ENCODE measurements around the gene CD200R1.

CD200R1 gene

GRCh38 chr3:112900113-112900512 lies 74.8 kb downstream of the CD200R1 start:
- Histone ChIP-seq H3K27me3 (ENCODE audit: insufficient read depth, poor library complexity, severe bottlenecking) (no peaks in the 10 kb centered on the region), H3K4me3 (replicated peaks; ENCODE audit: insufficient read depth, low read length) (no peak overlapping the region), H3K27ac (replicated peaks) (no peak overlapping the region)
- no peak for DNase-seq (ENCODE audit: low read depth in 1 of 2, low spot score in 1 of 2)
- no peak for TF ChIP-seq SPI1 (IDR thresholded peaks at IDR 0.05; ENCODE audit: borderline replicate concordance, low read depth)
- no peak for TF ChIP-seq CTCF (IDR thresholded peaks at IDR 0.05; ENCODE audit: insufficient read depth, low read length)

- no peaks in the 10 kb centered on the region for H3K27me3 ChIP-seq (ENCODE audit: insufficient read depth, poor library complexity, severe bottlenecking)
- no peak overlapping the region for H3K27ac ChIP-seq (replicated peaks)
- TF ChIP-seq POLR2AphosphoS5 (IDR thresholded peaks at IDR 0.05; ENCODE audit: low read depth) = no peak
- no peak for TF ChIP-seq REST (IDR thresholded peaks at IDR 0.05; ENCODE audit: insufficient replicate concordance, low read depth)
- no peak for TF ChIP-seq CTCF (IDR thresholded peaks at IDR 0.05; ENCODE audit: insufficient read depth, low read length)
- TF ChIP-seq SPI1 (IDR thresholded peaks at IDR 0.05; ENCODE audit: borderline replicate concordance, low read depth) = no peak
- TF ChIP-seq GABPA (IDR thresholded peaks at IDR 0.05; ENCODE audit: low read depth) = no peak
- H3K4me3 ChIP-seq (replicated peaks; ENCODE audit: insufficient read depth, low read length) = no peak overlapping the region
- no peak for DNase-seq (ENCODE audit: low read depth in 1 of 2, low spot score in 1 of 2)
Observed at GRCh38 chr3:112897791-112898190, 77.1 kb downstream of the CD200R1 start.

GRCh38 chr3:112894258-112894657 lies 80.6 kb downstream of the CD200R1 start:
- no peak overlapping the region for H3K27ac ChIP-seq (replicated peaks)
- no peak overlapping the region for H3K4me3 ChIP-seq (replicated peaks; ENCODE audit: insufficient read depth, low read length)
- TF ChIP-seq REST (IDR thresholded peaks at IDR 0.05; ENCODE audit: insufficient replicate concordance, low read depth) (no peak), SPI1 (IDR thresholded peaks at IDR 0.05; ENCODE audit: borderline replicate concordance, low read depth) (no peak), GABPA (IDR thresholded peaks at IDR 0.05; ENCODE audit: low read depth) (no peak), POLR2AphosphoS5 (IDR thresholded peaks at IDR 0.05; ENCODE audit: low read depth) (no peak), CTCF (IDR thresholded peaks at IDR 0.05; ENCODE audit: insufficient read depth, low read length) (no peak)
- DNase-seq (ENCODE audit: low read depth in 1 of 2, low spot score in 1 of 2) = no peak
- H3K27me3 ChIP-seq (ENCODE audit: insufficient read depth, poor library complexity, severe bottlenecking) = no peaks in the 10 kb centered on the region

GRCh38 chr3:112889357-112889756 lies 85.5 kb downstream of the CD200R1 start:
- Histone ChIP-seq H3K27me3 (ENCODE audit: insufficient read depth, poor library complexity, severe bottlenecking) (no peaks in the 10 kb centered on the region), H3K27ac (replicated peaks) (no peak overlapping the region), H3K4me3 (replicated peaks; ENCODE audit: insufficient read depth, low read length) (no peak overlapping the region)
- TF ChIP-seq POLR2AphosphoS5 (IDR thresholded peaks at IDR 0.05; ENCODE audit: low read depth) (no peak), CTCF (IDR thresholded peaks at IDR 0.05; ENCODE audit: insufficient read depth, low read length) (no peak), SPI1 (IDR thresholded peaks at IDR 0.05; ENCODE audit: borderline replicate concordance, low read depth) (no peak), REST (IDR thresholded peaks at IDR 0.05; ENCODE audit: insufficient replicate concordance, low read depth) (no peak), GABPA (IDR thresholded peaks at IDR 0.05; ENCODE audit: low read depth) (no peak)
- no peak for DNase-seq (ENCODE audit: low read depth in 1 of 2, low spot score in 1 of 2)
